Fibroblast of mammary gland (primary cell): ENCODE measurements around the gene LRRC73.

Experiments used
- DNase-seq: peaks from one replicate; pipeline ENCODE4 v3.0.0-alpha.2; 2010; ENCODE audit warnings: low read depth
- H3K4me3 ChIP-seq: 2 replicates; pipeline ENCODE4 v1.5.1; 2011; ENCODE audit warnings: low read depth, mild to moderate bottlenecking, low read length, moderate library complexity; ENCODE audit not compliant: control insufficient read depth
- TF ChIP-seq, protein P1 (sequence below): conservative IDR thresholded peaks from 2 replicates; pipeline ENCODE4 v1.5.1; 2011; ENCODE audit warnings: low read depth, low read length, inconsistent platforms; ENCODE audit not compliant: control insufficient read depth, insufficient read depth

LRRC73 gene

DNA sequence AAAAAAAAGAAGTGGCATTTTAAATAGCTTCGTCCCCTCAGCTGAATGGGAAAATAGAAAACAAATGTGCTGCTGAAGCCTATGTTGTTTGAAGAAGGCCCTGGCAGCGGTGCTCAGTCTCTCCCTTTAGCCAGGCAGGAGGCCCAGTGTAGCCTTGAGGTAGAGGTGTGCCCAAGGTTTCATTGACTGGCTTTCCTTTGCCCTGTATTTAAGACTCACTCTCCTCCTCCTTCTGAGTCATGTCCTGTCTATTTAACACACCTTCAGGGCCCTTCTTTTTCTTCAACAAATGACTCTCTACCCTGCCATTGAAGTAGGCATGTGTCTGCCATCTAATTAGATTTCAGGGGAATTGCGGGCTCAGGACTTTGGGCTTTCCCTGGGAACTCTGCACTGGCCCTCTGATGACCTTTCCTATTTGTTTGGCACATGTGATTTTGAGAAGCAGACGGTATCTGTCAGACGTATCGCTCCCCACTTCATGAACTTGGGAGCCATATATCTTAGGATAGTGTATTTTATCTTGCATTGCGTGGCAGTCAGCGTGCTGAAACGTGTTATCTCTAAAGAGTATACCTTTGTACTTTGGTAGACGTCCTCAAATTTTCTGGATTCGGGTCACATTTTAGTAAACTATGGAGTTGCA lies 28.4 kb downstream of the LRRC73 start:
- H3K4me3 ChIP-seq, result no peak overlapping the region
- TF ChIP-seq, protein P1, sequence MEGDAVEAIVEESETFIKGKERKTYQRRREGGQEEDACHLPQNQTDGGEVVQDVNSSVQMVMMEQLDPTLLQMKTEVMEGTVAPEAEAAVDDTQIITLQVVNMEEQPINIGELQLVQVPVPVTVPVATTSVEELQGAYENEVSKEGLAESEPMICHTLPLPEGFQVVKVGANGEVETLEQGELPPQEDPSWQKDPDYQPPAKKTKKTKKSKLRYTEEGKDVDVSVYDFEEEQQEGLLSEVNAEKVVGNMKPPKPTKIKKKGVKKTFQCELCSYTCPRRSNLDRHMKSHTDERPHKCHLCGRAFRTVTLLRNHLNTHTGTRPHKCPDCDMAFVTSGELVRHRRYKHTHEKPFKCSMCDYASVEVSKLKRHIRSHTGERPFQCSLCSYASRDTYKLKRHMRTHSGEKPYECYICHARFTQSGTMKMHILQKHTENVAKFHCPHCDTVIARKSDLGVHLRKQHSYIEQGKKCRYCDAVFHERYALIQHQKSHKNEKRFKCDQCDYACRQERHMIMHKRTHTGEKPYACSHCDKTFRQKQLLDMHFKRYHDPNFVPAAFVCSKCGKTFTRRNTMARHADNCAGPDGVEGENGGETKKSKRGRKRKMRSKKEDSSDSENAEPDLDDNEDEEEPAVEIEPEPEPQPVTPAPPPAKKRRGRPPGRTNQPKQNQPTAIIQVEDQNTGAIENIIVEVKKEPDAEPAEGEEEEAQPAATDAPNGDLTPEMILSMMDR, result no peak
- DNase-seq, result no peak

DNA sequence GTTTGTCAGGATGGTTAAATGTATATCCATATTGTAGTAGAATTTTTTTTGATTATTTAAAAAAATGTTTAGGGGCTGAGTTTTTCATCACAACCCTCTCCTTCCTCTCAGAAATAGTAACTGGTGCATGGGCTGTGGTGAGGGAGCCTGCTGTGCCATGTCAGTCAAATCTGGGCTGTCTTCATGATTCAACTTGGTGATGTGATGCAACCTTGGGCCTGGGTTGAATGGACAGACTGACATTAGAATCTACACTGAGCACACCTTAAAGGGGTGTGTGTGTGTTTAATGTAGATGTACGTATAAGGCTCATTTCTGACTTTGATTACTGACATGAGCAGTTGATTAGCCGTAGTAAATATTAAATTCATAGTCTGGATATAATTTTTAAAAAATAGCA lies 29.1 kb downstream of the LRRC73 start:
- TF ChIP-seq, protein P1, result no peak
- DNase-seq, result no peak
- H3K4me3 ChIP-seq, result no peak overlapping the region

DNA sequence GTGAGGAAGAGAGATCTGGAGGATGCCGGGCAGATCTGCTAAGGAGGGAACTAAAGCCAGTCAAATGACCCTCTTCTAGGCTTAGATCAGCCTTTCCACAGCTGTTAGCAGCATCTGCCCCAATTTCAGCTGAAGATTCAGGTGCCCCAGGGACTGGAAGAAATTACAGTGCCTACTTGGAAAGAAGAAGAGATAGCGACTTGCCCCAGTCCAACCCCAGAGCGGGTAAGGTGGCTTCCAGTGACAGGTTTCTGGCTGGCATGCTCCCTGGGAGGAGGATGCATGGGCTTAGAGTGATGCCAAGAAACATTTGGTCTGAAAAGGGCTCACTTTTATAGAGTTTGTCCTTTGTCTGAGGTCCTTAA lies 32.2 kb downstream of the LRRC73 start:
- DNase-seq, result no peak
- TF ChIP-seq, protein P1, result no peak
- H3K4me3 ChIP-seq, result peak overlapping the region; percentile 75

DNA sequence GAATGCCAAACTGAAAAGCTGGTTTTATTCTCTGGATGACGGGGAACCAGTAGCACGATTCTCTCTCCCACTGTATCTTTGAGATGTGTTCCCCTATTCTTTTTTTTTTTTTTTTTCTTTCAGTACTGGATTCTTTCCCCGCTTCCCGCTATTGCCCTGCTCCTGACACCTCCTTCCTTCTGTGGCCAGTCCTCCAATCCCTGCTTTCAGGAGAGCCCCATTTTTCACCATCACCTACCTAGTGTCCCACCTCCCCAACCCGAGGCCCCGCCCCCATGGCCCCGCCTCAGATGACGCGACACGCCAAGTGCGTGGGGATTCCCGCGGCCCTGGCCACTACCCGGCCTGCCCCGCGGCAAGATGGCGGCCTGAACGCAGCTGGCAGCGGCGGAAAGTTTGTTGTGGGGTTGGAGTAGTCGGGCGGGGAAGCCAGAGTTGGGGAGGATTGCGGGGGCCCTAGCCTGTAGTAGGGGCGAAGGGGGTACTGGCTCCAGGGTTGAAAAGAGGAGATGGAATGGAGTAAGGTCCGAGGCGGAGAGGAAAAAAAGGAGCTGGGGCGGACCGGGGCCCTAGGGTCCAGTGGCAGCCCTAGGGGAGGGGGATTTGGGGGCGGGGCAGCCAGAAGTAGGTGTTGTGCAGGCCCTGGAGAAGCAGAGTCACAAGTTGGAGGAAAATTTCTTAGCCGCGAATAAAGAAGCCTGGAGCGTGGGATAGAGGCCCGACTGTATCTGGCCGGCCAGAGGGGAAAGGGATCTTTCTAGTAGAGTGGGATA lies 32.7 kb downstream of the LRRC73 start, which contains the start of gene TJAP1:
TJAP1 (plus strand) TSS at position 336 of the 773 bp plus-strand sequence. CDS start 21,432 bp downstream, outside the sequence.
- peak; percentile 68 for DNase-seq
- TF ChIP-seq, protein P1, result no peak
- peak within 1 kb of the TSS; percentile 75 for H3K4me3 ChIP-seq

DNA sequence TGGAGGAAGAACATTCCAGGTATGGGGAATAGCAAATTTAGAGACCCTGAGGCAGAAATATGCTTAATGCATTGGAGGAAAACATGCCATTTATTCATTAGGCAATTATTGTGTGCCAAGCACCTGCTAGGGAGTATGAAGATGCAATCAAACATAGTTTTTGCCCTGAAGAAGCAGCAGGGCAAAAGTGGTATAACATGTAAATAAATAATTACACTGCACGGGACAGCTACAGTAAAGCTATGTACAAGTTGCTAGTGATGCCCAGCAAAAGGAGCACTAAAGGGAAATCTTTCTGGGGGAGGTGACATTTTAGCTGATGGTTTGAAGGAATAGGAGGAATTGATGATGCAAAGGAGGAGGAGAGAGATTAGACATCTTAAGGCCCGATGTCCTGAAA lies 33.4 kb downstream of the LRRC73 start:
- DNase-seq, result no peak
- TF ChIP-seq, protein P1, result no peak
- peak overlapping the region; percentile 75 for H3K4me3 ChIP-seq

DNA sequence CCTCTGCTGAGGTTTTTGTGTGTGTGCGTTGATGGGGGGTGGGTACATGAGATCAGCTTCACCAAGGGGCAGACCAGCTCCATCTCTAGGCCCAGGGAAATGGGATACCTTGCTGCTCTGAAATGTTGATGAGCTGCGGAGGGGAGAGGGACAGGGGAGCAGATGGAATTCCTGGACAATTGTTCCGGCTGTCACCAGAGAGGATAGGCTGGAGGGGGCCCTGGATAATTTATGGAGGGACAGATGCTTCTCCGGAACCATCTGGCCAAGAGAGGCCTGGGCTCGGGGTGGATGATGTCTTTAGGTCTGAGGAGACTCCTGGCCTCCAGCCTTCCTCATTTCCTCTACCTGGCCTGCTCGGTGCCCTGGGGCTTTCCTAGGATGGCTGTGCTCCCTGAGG lies 34.6 kb downstream of the LRRC73 start:
- TF ChIP-seq, protein P1, result no peak
- no peak overlapping the region for H3K4me3 ChIP-seq
- DNase-seq, result no peak
